ENCODE data around the gene AFF1.

DNA sequence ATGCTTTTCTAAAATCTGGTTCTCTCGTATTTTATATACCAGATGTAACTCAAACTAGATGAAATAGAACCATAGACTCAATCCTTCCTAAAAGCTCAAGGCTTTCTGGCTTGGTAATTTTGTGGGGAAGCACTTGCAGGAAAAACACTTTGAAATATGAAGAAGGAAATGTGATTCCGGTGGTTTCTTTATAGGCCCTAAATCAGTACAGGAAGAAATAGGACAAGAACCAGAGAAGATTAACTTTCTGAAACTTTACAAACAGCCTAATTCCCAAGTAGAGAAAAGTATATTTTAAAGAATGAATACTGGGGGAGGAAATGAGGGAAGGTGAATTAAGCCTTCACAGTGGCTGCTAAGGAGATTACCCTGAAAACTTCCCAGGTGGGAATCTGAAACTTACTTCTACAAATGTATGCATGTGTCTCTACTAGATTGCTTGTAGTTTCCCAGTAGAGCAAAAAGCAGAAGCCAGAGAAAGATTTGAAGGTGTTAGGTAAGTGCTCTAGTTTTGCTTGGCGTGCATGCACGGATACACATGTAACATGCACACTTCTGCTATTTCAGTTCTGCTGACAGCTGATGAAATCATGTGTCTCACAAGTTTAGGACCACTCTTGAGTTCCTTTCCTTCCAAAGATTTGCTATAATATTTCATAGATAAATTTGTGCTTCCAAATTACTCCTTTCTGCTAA, 92.1 kb downstream of the AFF1 start:
- TF ChIP-seq, protein P1, sequence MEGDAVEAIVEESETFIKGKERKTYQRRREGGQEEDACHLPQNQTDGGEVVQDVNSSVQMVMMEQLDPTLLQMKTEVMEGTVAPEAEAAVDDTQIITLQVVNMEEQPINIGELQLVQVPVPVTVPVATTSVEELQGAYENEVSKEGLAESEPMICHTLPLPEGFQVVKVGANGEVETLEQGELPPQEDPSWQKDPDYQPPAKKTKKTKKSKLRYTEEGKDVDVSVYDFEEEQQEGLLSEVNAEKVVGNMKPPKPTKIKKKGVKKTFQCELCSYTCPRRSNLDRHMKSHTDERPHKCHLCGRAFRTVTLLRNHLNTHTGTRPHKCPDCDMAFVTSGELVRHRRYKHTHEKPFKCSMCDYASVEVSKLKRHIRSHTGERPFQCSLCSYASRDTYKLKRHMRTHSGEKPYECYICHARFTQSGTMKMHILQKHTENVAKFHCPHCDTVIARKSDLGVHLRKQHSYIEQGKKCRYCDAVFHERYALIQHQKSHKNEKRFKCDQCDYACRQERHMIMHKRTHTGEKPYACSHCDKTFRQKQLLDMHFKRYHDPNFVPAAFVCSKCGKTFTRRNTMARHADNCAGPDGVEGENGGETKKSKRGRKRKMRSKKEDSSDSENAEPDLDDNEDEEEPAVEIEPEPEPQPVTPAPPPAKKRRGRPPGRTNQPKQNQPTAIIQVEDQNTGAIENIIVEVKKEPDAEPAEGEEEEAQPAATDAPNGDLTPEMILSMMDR (IDR thresholded peaks at IDR 0.05) = no peak
- TF ChIP-seq POLR2A (IDR thresholded peaks at IDR 0.05) = no peak
